HCT116 (cell line): ENCODE data around the gene ATL1. TPM values are rescaled to one million over a fixed set of nuclear protein-coding genes. Genes with fewer than 3 reads are reported as not detected.

Experiments used
- ATAC-seq: fragments of 200-7000 bp; cut with Tn5 transposase; 2 replicates; pipeline ENCODE4 v1.9.1; 2020; ENCODE audit warnings: mild to moderate bottlenecking, moderate library complexity
- BruUV-seq: library from RNA; stranded (reverse); fragments of 400-500 nt; replicated peaks from 2 replicates; lab custom pipeline; 2021; lab: Mats Ljungman, UMichigan
- CTCF ChIA-PET: fragments of 300-600 bp; sonication (Branson Sonifier 250); formaldehyde crosslinking; loops from one replicate; lab custom pipeline; 2021; ENCODE audit warnings: antibody characterized with exemption; lab: Charles Lee
- POLR2A ChIA-PET: fragments of 300-600, 350-600 bp; sonication (Branson Sonifier 250); formaldehyde crosslinking; loops from one replicate; lab custom pipeline; 2021; ENCODE audit warnings: antibody characterized with exemption; lab: Charles Lee
- RAD21 ChIA-PET, 2 experiments: fragments of 300-600 bp; sonication (Branson Sonifier 250); formaldehyde crosslinking; loops; one replicate each; lab custom pipeline; 2023; ENCODE audit warnings: low total read pairs in 2 of 2; ENCODE audit not compliant: uncharacterized antibody in 2 of 2, unreplicated experiment in 2 of 2, low non-redundant PET in 1 of 2; lab: Charles Lee
- DNase-seq: peaks from one replicate; pipeline ENCODE4 v3.0.0-alpha.2; 2010; ENCODE audit warnings: low read depth, low spot score
- H2AFZ ChIP-seq: fragments of 200-600 bp; shearing (Covaris generic), sonication (generic); 2 replicates; pipeline ENCODE4 v1.6.1; 2017; ENCODE audit warnings: low read depth, mixed run types, mixed read lengths, antibody characterized with exemption, low read length; ENCODE audit not compliant: poor library complexity, severe bottlenecking
- H3K27ac ChIP-seq: 2 replicates; pipeline ENCODE4 v1.5.1; 2012; ENCODE audit warnings: low read depth, low read length
- H3K27me3 ChIP-seq: fragments of 200-600 bp; sonication (generic); 2 replicates; pipeline ENCODE4 v1.6.1; 2016; ENCODE audit warnings: mixed run types, low read length, mixed read lengths; ENCODE audit not compliant: insufficient read depth
- H3K36me3 ChIP-seq, 2 experiments: fragments of 200-500 bp in 1 of 2; fragments of 200-600 bp in 1 of 2; sonication (Bioruptor generic) in 1 of 2; sonication (generic) in 1 of 2; 2 replicates each; pipeline versions ENCODE4 v1.5.1 to v1.6.1; 2014 to 2016; ENCODE audit warnings: low read length in 2 of 2, inconsistent platforms in 1 of 2, mixed read lengths in 1 of 2, mixed run types in 1 of 2; ENCODE audit not compliant: insufficient read depth in 2 of 2, control insufficient read depth in 1 of 2
- H3K4me1 ChIP-seq, 2 experiments: fragments of 200-600 bp in 1 of 2; sonication (generic) in 1 of 2; 2 replicates each; pipeline versions ENCODE4 v1.5.1 to v1.6.1; 2012 to 2017; ENCODE audit warnings: low read length in 2 of 2, inconsistent platforms in 1 of 2, mild to moderate bottlenecking in 1 of 2, mixed read lengths in 1 of 2, mixed run types in 1 of 2, moderate library complexity in 1 of 2; ENCODE audit not compliant: insufficient read depth in 2 of 2, control insufficient read depth in 1 of 2
- H3K4me2 ChIP-seq: fragments of 200-600 bp; sonication (generic); 2 replicates; pipeline ENCODE4 v1.6.1; 2017; ENCODE audit warnings: mixed run types, low read length, mixed read lengths
- H3K4me3 ChIP-seq, 2 experiments: fragments of 200-600 bp in 1 of 2; sonication (generic) in 1 of 2; replicated peaks in 1 of 2; 2 replicates each; pipeline ENCODE4 v1.5.1; 2011 to 2016; ENCODE audit warnings: low read length in 2 of 2, control low read depth in 1 of 2, low read depth in 1 of 2, mild to moderate bottlenecking in 1 of 2, mixed read lengths in 1 of 2, mixed run types in 1 of 2
- H3K79me2 ChIP-seq: fragments of 200-600 bp; sonication (generic); 2 replicates; pipeline ENCODE4 v1.6.1; 2017; ENCODE audit warnings: mild to moderate bottlenecking, mixed run types, low read length, moderate library complexity, mixed read lengths; ENCODE audit not compliant: insufficient read depth
- H3K9ac ChIP-seq: fragments of 200-600 bp; sonication (generic); 2 replicates; pipeline ENCODE4 v1.6.1; 2016; ENCODE audit warnings: low read length, mixed read lengths
- H3K9me2 ChIP-seq: fragments of 200-600 bp; sonication (generic), shearing (Covaris generic); 2 replicates; pipeline ENCODE4 v1.6.1; 2017; ENCODE audit warnings: mixed run types, mild to moderate bottlenecking, moderate library complexity; ENCODE audit not compliant: insufficient read depth
- H3K9me3 ChIP-seq, 2 experiments: fragments of 200-500 bp in 1 of 2; fragments of 200-600 bp in 1 of 2; sonication (Bioruptor generic) in 1 of 2; sonication (generic) in 1 of 2; 2 replicates each; pipeline ENCODE4 v1.6.1; 2014 to 2017; ENCODE audit warnings: low read length in 2 of 2, mixed read lengths in 2 of 2, inconsistent platforms in 1 of 2, low read depth in 1 of 2, mild to moderate bottlenecking in 1 of 2, mixed run types in 1 of 2, moderate library complexity in 1 of 2; ENCODE audit not compliant: control insufficient read depth in 1 of 2, insufficient read depth in 1 of 2
- H4K20me1 ChIP-seq: fragments of 200-600 bp; sonication (generic), shearing (Covaris generic); 2 replicates; pipeline ENCODE4 v1.6.1; 2017; ENCODE audit warnings: mixed run types, mild to moderate bottlenecking, moderate library complexity; ENCODE audit not compliant: insufficient read depth
- CBX3 ChIP-seq: IDR thresholded peaks from 2 replicates; pipeline ENCODE4 v1.6.1; 2012; ENCODE audit warnings: low read depth
- CEBPB ChIP-seq: IDR thresholded peaks from 2 replicates; pipeline ENCODE4 v1.6.1; 2012; ENCODE audit warnings: low read depth
- CTCF ChIP-seq, 3 experiments: fragments of 200-600 bp in 1 of 3; sonication (generic) in 1 of 3; IDR thresholded peaks in 2 of 3; conservative IDR thresholded peaks in 1 of 3; 2 replicates each; pipeline ENCODE4 v1.5.1; 2012 to 2017; ENCODE audit warnings: low read depth in 2 of 3, low read length in 2 of 3, antibody characterized with exemption in 1 of 3, borderline replicate concordance in 1 of 3, control low read depth in 1 of 3, mild to moderate bottlenecking in 1 of 3, mixed read lengths in 1 of 3, mixed run types in 1 of 3, moderate library complexity in 1 of 3; ENCODE audit not compliant: insufficient read depth in 1 of 3
- ELF1 ChIP-seq: IDR thresholded peaks from 2 replicates; pipeline ENCODE4 v1.6.1; 2012; ENCODE audit warnings: low read depth, borderline replicate concordance
- EZH2 ChIP-seq: fragments of 200-600 bp; sonication (generic); IDR thresholded peaks from 2 replicates; pipeline ENCODE4 v1.6.1; 2017; ENCODE audit warnings: antibody characterized with exemption, mixed run types
- EZH2phosphoT487 ChIP-seq: fragments of 200-600 bp; IDR thresholded peaks from 2 replicates; pipeline ENCODE4 v1.6.1; 2018; ENCODE audit warnings: antibody characterized with exemption, borderline replicate concordance
- JUND ChIP-seq: IDR thresholded peaks from 2 replicates; pipeline ENCODE4 v1.6.1; 2012
- POLR2A ChIP-seq: IDR thresholded peaks from 2 replicates; pipeline ENCODE4 v1.7.0; 2011; ENCODE audit warnings: borderline replicate concordance; ENCODE audit not compliant: insufficient read depth, insufficient read length; ENCODE audit errors: extremely low read depth
- RAD21 ChIP-seq: IDR thresholded peaks from 2 replicates; pipeline ENCODE4 v1.6.1; 2012; ENCODE audit warnings: low read depth, mild to moderate bottlenecking
- SP1 ChIP-seq: IDR thresholded peaks from 2 replicates; pipeline ENCODE4 v1.6.1; 2012; ENCODE audit warnings: low read depth
- YY1 ChIP-seq: IDR thresholded peaks from 2 replicates; pipeline ENCODE4 v1.6.1; 2011; ENCODE audit warnings: low read length, low read depth, moderate library complexity, mild to moderate bottlenecking; ENCODE audit not compliant: insufficient replicate concordance; ENCODE audit errors: extremely low read depth
- ZBTB33 ChIP-seq: IDR thresholded peaks from 2 replicates; pipeline ENCODE4 v1.6.1; 2011; ENCODE audit warnings: mild to moderate bottlenecking, low read length, moderate library complexity; ENCODE audit not compliant: insufficient replicate concordance; ENCODE audit errors: extremely low read depth
- ZFX ChIP-seq: fragments of 450-650 bp; IDR thresholded peaks from 2 replicates; pipeline ENCODE4 v1.6.1; 2017
- intact Hi-C: fragments of 100-400 bp; cut with micrococcal nuclease; formaldehyde crosslinking; loops from 2 replicates; pipeline ENCODE4 v1.10.0; 2022
- total RNA-seq: library from RNA; stranded (reverse); gene quantifications from one replicate; pipeline ENCODE4 v1.2.1, GENCODE V29; 2021; ENCODE audit not compliant: unreplicated experiment

ATL1 gene
- total RNA-seq, 1 experiment from 2014 or later = 1.4 TPM

GRCh38 chr14:50600849-50601248, 40.9 kb downstream of the ATL1 start:
- TF ChIP-seq POLR2A (no peak), EZH2phosphoT487 (no peak), ZFX (no peak), CBX3 (no peak), JUND (no peak), EZH2 (no peak), CEBPB (no peak), YY1 (no peak), ZBTB33 (no peak), RAD21 (no peak), CTCF (IDR thresholded peaks at IDR 0.05 in 2 of 3, conservative IDR thresholded peaks at IDR 0.05 in 1 of 3; ENCODE audit: borderline replicate concordance in 1 of 3, insufficient read depth in 1 of 3, low read depth in 2 of 3, low read length in 2 of 3) (no peak), SP1 (no peak), ELF1 (no peak)
- ATAC-seq = peak; percentile 71
- no peaks in the 10 kb centered on the region for H3K9me3 ChIP-seq
- H3K27me3 ChIP-seq = no peaks in the 10 kb centered on the region
- H3K79me2 ChIP-seq = no peaks in the 10 kb centered on the region
- ChIA-PET POLR2A (no interaction called here), RAD21 (interaction anchor here (0.7 to 2.1 kb wide), 7 partner anchors 114 to 260 kb away, joined by 3 to 8 read pairs (median 4); no protein-coding TSS in a partner anchor), CTCF (interaction anchor here (0.6 to 2.4 kb wide), 10 partner anchors 9 to 1013 kb away, joined by 3 to 33 read pairs (median 4); no protein-coding TSS in a partner anchor)
- intact Hi-C loops = loop anchor here (1.0 kb wide), 3 partner anchors 172 to 259 kb away; no protein-coding TSS in a partner anchor
- no peak overlapping the region for H3K9ac ChIP-seq
- H4K20me1 ChIP-seq = no peaks in the 10 kb centered on the region
- H3K9me2 ChIP-seq = no peaks in the 10 kb centered on the region
- DNase-seq = no peak
- H3K4me1 ChIP-seq = peaks cover 16 to 19% of the 10 kb centered on the region in 2 experiments
- H3K36me3 ChIP-seq = no peaks in the 10 kb centered on the region
- H2AFZ ChIP-seq = peak overlapping the region; percentile 66
- H3K27ac ChIP-seq = peak overlapping the region; percentile 45; the same call in 1 of the 2 replicates
- H3K4me3 ChIP-seq = no peak overlapping the region; a peak in 1 of 4 replicates
- peak overlapping the region; percentile 61 for H3K4me2 ChIP-seq
- no TSS peak for BruUV-seq
